GM19452 (cell line): ENCODE results near the gene COLGALT1.
"Not testable (repeated sequence)": the region's sequence is repeated elsewhere in the genome, so short reads cannot be mapped to it uniquely, and the experiment has no call there.

Source experiments
- ATAC-seq: cut with Tn5 transposase; IDR thresholded peaks from one replicate; pipeline ENCODE4 v1.9.1; 2021; ENCODE audit not compliant: unreplicated experiment

COLGALT1 gene

GRCh38 chr19:17556995-17557394 lies 1.5 kb downstream of the COLGALT1 start:
- ATAC-seq = no peak

- ATAC-seq = no peak
Measured at GRCh38 chr19:17557466-17557865, 2.0 kb downstream of the COLGALT1 start.

GRCh38 chr19:17560205-17560595 lies 4.8 kb downstream of the COLGALT1 start:
- ATAC-seq = no peak

GRCh38 chr19:17562097-17562496 lies 6.6 kb downstream of the COLGALT1 start:
- ATAC-seq = no peak

GRCh38 chr19:17562561-17562960 lies 7.1 kb downstream of the COLGALT1 start:
- ATAC-seq = no peak

- no peak for ATAC-seq
Measured at GRCh38 chr19:17564781-17565180, 9.3 kb downstream of the COLGALT1 start.

GRCh38 chr19:17565611-17566010 lies 10.2 kb downstream of the COLGALT1 start:
- no peak for ATAC-seq

GRCh38 chr19:17567940-17568339 lies 12.5 kb downstream of the COLGALT1 start:
- ATAC-seq = no peak

GRCh38 chr19:17570291-17570690 lies 14.8 kb downstream of the COLGALT1 start:
- ATAC-seq = not testable (repeated sequence)

GRCh38 chr19:17570791-17571190 lies 15.3 kb downstream of the COLGALT1 start:
- ATAC-seq = no peak

GRCh38 chr19:17572638-17573037 lies 17.2 kb downstream of the COLGALT1 start:
- no peak for ATAC-seq

GRCh38 chr19:17575871-17576757 lies 20.7 kb downstream of the COLGALT1 start:
- no peak for ATAC-seq

GRCh38 chr19:17576758-17577456 lies 21.5 kb downstream of the COLGALT1 start:
- ATAC-seq = no peak

GRCh38 chr19:17577457-17578097 lies 22.1 kb downstream of the COLGALT1 start:
- no peak for ATAC-seq

GRCh38 chr19:17579661-17580244 lies 24.3 kb downstream of the COLGALT1 start:
- no peak for ATAC-seq

GRCh38 chr19:17580470-17581144 lies 25.2 kb downstream of the COLGALT1 start:
- ATAC-seq = no peak

GRCh38 chr19:17581211-17581874 lies 25.9 kb downstream of the COLGALT1 start:
- no peak for ATAC-seq

- no peak for ATAC-seq
Measured at GRCh38 chr19:17582613-17583012, 27.2 kb downstream of the COLGALT1 start.

- no peak for ATAC-seq
Measured at GRCh38 chr19:17584132-17584531, 28.7 kb downstream of the COLGALT1 start.

- not testable (repeated sequence) for ATAC-seq
Measured at GRCh38 chr19:17585395-17585794, 29.9 kb downstream of the COLGALT1 start.
